ENCODE data around the gene GFI1.

DNA sequence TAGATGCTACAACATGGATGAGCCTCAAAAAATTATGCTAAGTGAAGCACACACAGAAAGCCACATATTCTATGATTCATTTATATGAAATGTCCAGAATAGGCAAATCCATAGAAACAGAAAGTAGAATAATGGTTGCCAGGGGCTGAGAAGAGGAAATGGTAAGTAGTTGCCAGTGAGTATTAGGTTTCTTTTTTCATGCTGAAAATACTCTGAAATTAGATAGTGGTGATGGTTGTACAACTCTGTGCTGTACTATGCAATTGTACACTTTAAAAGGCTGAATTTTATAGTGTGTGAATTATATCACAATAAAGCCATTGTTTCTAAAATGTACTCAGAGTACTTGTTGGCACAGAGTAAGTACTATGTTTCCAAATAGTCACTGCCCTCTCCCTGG, 15.5 kb upstream of the GFI1 start:
- TF ChIP-seq, protein P1, sequence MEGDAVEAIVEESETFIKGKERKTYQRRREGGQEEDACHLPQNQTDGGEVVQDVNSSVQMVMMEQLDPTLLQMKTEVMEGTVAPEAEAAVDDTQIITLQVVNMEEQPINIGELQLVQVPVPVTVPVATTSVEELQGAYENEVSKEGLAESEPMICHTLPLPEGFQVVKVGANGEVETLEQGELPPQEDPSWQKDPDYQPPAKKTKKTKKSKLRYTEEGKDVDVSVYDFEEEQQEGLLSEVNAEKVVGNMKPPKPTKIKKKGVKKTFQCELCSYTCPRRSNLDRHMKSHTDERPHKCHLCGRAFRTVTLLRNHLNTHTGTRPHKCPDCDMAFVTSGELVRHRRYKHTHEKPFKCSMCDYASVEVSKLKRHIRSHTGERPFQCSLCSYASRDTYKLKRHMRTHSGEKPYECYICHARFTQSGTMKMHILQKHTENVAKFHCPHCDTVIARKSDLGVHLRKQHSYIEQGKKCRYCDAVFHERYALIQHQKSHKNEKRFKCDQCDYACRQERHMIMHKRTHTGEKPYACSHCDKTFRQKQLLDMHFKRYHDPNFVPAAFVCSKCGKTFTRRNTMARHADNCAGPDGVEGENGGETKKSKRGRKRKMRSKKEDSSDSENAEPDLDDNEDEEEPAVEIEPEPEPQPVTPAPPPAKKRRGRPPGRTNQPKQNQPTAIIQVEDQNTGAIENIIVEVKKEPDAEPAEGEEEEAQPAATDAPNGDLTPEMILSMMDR (IDR thresholded peaks at IDR 0.05): no peak
- no peak for TF ChIP-seq POLR2A (IDR thresholded peaks at IDR 0.05)

Measured in uterus (tissue), 2 donors.